Upper lobe of left lung (tissue), 6 donors: ENCODE results near the gene VWA2. TPM values are rescaled to one million over a fixed set of nuclear protein-coding genes. Genes with fewer than 3 reads are reported as not detected.

Experiments used
- ATAC-seq, 2 donors: fragments of 200-7000 bp; cut with Tn5 transposase; one replicate each; pipeline ENCODE4 v1.9.1; 2022; ENCODE audit warnings: mild to moderate bottlenecking in 2 of 2, moderate library complexity in 2 of 2; ENCODE audit not compliant: low FRiP score in 2 of 2
- DNase-seq, 2 donors: peaks; one replicate each; pipeline ENCODE4 v3.0.0-alpha.2; 2019 to 2020
- H3K27ac ChIP-seq, 4 donors: fragments of 200-600 bp; sonication (generic); one replicate each; pipeline ENCODE4 v1.5.1; 2016 to 2019
- H3K27me3 ChIP-seq, 4 donors: fragments of 200-600 bp; sonication (generic); one replicate each; pipeline ENCODE4 v1.5.1; 2017 to 2019
- H3K36me3 ChIP-seq, 4 donors: fragments of 200-600 bp; sonication (generic); one replicate each; pipeline ENCODE4 v1.5.1; 2016 to 2019
- H3K4me1 ChIP-seq, 4 donors: fragments of 200-600 bp; sonication (generic); one replicate each; pipeline ENCODE4 v1.5.1; 2018 to 2019
- H3K4me3 ChIP-seq, 4 donors: fragments of 200-600 bp; sonication (generic); one replicate each; pipeline ENCODE4 v1.5.1; 2017 to 2019; ENCODE audit warnings: mild to moderate bottlenecking in 2 of 4, moderate library complexity in 1 of 4
- H3K9me3 ChIP-seq, 4 donors: fragments of 200-600 bp; sonication (generic); one replicate each; pipeline ENCODE4 v1.5.1; 2018 to 2019
- EP300 ChIP-seq, 4 donors: sonication (generic); formaldehyde crosslinking; IDR thresholded peaks; one replicate each; pipeline ENCODE4 v1.5.1; 2017; ENCODE audit warnings: antibody characterized with exemption in 4 of 4, control low read depth in 2 of 4
- POLR2A ChIP-seq, 4 donors: fragments of 450-650 bp; IDR thresholded peaks; one replicate each; pipeline ENCODE4 v1.5.1; 2016 to 2017; ENCODE audit warnings: antibody characterized with exemption in 4 of 4, mild to moderate bottlenecking in 2 of 4
- POLR2AphosphoS5 ChIP-seq, 2 donors: sonication (generic); formaldehyde crosslinking; IDR thresholded peaks; one replicate each; pipeline ENCODE4 v1.5.1; 2017; ENCODE audit warnings: antibody characterized with exemption in 2 of 2
- WGBS, 2 donors: methylation state at CpG; one replicate each; pipeline ENCODE4 v1.1.5; 2017 to 2018; 5-methylcytosine and 5-hydroxymethylcytosine counted together
- total RNA-seq, 6 donors: library from RNA; depleted of rRNA in 4 of 6; stranded (reverse); fragments of >200 nt in 4 of 6; gene quantifications; one replicate each; pipeline versions ENCODE4 v1.1.0 to v1.2.1, GENCODE V29; 2016 to 2021
- TF ChIP-seq, protein P1 (sequence below), 6 experiments: fragments of 450-650 bp in 4 of 6; fragments of 200-600 bp in 2 of 6; sonication (generic) in 2 of 6; IDR thresholded peaks; one replicate each; pipeline ENCODE4 v1.5.1; 2016 to 2019; ENCODE audit warnings: antibody characterized with exemption in 6 of 6
- donor health status: DM: no; HTN: no; CAD: no; lungs with moderate emphysema.
- donor health status: DM: no; HTN: yes; CAD: no; lungs with severe emphysema.

VWA2 gene
- total RNA-seq, 6 donors from 2014 or later = 8.3 to 17.8 (median 12.4) TPM

- no peak for ATAC-seq
- no peak for TF ChIP-seq EP300 (IDR thresholded peaks at IDR 0.05)
- no peak for DNase-seq
Measured at GRCh38 chr10:114252092-114252491, 13.0 kb downstream of the VWA2 start.

GRCh38 chr10:114252883-114253282, 13.8 kb downstream of the VWA2 start:
- Histone ChIP-seq H3K36me3 (no peaks in the 10 kb centered on the region), H3K4me1 (peaks cover 0 to 9% (median 4%) of the 10 kb centered on the region in 4 donors), H3K27ac (no peak overlapping the region), H3K27me3 (no peaks in the 10 kb centered on the region), H3K4me3 (no peak overlapping the region), H3K9me3 (no peaks in the 10 kb centered on the region)
- ATAC-seq = no peak
- no peak for TF ChIP-seq EP300 (IDR thresholded peaks at IDR 0.05)
- no peak for TF ChIP-seq POLR2A (IDR thresholded peaks at IDR 0.05)
- TF ChIP-seq, protein P1, sequence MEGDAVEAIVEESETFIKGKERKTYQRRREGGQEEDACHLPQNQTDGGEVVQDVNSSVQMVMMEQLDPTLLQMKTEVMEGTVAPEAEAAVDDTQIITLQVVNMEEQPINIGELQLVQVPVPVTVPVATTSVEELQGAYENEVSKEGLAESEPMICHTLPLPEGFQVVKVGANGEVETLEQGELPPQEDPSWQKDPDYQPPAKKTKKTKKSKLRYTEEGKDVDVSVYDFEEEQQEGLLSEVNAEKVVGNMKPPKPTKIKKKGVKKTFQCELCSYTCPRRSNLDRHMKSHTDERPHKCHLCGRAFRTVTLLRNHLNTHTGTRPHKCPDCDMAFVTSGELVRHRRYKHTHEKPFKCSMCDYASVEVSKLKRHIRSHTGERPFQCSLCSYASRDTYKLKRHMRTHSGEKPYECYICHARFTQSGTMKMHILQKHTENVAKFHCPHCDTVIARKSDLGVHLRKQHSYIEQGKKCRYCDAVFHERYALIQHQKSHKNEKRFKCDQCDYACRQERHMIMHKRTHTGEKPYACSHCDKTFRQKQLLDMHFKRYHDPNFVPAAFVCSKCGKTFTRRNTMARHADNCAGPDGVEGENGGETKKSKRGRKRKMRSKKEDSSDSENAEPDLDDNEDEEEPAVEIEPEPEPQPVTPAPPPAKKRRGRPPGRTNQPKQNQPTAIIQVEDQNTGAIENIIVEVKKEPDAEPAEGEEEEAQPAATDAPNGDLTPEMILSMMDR (IDR thresholded peaks at IDR 0.05) = no peak
- no peak for TF ChIP-seq POLR2AphosphoS5 (IDR thresholded peaks at IDR 0.05)
- DNase-seq = no peak
- WGBS, 2 donors = 70 to 73% methylated on average over 4 of the region's 7 CpGs

More at GRCh38 chr10:114252092-114252491, 13.0 kb downstream of the VWA2 start:
- H3K4me1 ChIP-seq = peaks cover 0 to 3% (median 0%) of the 10 kb centered on the region in 4 donors
- no peaks in the 10 kb centered on the region for H3K36me3 ChIP-seq
- no peak overlapping the region for H3K4me3 ChIP-seq
- WGBS, 2 donors = 94 to 97% methylated on average over 5 of the region's 5 CpGs
- no peak overlapping the region for H3K27ac ChIP-seq
- no peaks in the 10 kb centered on the region for H3K9me3 ChIP-seq
- H3K27me3 ChIP-seq = no peaks in the 10 kb centered on the region

DNA sequence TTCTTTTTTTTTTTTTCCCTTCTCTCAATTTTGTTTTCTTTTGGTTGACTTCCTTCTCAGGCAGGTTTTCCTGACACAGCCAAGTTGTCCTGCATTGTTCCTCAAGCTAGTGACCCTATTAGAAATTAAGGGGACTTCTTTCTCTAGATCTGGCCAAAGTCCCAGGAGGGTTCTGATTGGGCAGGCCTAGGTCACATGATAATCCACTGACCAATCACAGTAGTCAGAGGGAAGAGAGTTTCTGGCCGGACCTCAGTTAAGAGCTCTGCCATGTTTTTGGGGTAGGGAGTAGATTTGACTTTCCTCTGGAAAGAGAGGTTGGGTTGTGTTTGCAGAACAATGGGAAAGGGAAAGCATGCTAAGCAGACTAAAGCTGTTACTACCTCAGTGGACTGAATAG, 16.2 kb downstream of the VWA2 start:
- H3K9me3 ChIP-seq = no peaks in the 10 kb centered on the region
- DNase-seq (no peak), ATAC-seq (no peak)
- no peak overlapping the region for H3K4me3 ChIP-seq
- peaks cover 7 to 25% (median 15%) of the 10 kb centered on the region in 4 donors for H3K4me1 ChIP-seq
- H3K27me3 ChIP-seq = no peaks in the 10 kb centered on the region
- WGBS, 2 donors = 91 to 100% methylated on average over 1 of the region's 1 CpG
- no peak overlapping the region for H3K27ac ChIP-seq
- H3K36me3 ChIP-seq = no peaks in the 10 kb centered on the region
- TF ChIP-seq, protein P1 (IDR thresholded peaks at IDR 0.05) = no peak
- TF ChIP-seq POLR2AphosphoS5 (IDR thresholded peaks at IDR 0.05) (no peak), EP300 (IDR thresholded peaks at IDR 0.05) (no peak)

DNA sequence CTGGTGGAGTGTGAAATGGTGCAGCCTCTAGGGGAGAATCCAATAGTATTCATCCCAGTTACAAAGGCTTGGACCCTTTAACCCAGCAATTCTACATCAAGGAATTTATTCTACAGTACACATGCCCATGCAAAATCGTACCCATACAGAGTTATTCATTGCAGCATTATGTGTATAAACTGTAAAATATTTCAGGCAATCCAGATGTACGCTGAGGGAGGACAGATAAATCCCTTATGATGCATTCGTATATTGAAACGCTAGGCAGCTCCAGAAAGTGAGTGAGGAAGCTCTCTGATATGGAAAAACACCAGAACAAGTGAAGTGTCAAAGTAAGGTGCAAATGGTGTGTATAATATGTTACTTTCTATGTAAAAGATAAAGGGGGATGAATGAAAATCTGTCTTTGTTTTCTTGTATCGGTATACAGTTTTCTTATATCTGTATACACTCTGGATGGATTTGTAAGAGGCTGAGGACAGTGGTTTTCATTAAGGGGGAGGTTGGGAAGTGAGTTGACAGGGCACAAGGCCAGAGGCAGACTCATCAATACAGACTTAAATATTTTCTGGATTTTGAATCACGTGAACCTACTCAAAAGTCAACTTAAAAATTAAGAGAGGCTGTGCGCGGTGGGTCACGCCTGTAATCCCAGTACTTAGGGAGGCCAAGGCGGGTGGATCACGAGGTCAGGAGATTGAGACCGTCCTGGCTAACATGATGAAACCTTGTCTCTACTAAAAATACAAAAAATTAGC, 17.1 kb downstream of the VWA2 start:
- H3K36me3 ChIP-seq = no peaks in the 10 kb centered on the region
- H3K4me1 ChIP-seq = peaks cover 16 to 35% (median 22%) of the 10 kb centered on the region in 4 donors
- TF ChIP-seq POLR2A (IDR thresholded peaks at IDR 0.05) = no peak
- TF ChIP-seq, protein P1 (IDR thresholded peaks at IDR 0.05) = no peak
- TF ChIP-seq EP300 (IDR thresholded peaks at IDR 0.05) = no peak
- no peak for TF ChIP-seq POLR2AphosphoS5 (IDR thresholded peaks at IDR 0.05)
- H3K4me3 ChIP-seq = no peak overlapping the region
- no peaks in the 10 kb centered on the region for H3K27me3 ChIP-seq
- DNase-seq (no peak), ATAC-seq (no peak)
- H3K9me3 ChIP-seq = no peaks in the 10 kb centered on the region
- H3K27ac ChIP-seq = no peak overlapping the region
- WGBS, 2 donors = 86 to 87% methylated on average over 12 of the region's 12 CpGs

- Histone ChIP-seq H3K9me3 (no peaks in the 10 kb centered on the region), H3K27ac (no peak overlapping the region), H3K4me3 (no peak overlapping the region), H3K27me3 (no peaks in the 10 kb centered on the region), H3K4me1 (peaks cover 17 to 38% (median 23%) of the 10 kb centered on the region in 4 donors), H3K36me3 (no peaks in the 10 kb centered on the region)
- ATAC-seq (no peak), DNase-seq (no peak)
- 81 to 89% methylated on average over 3 of the region's 3 CpGs for WGBS, 2 donors
- no peak for TF ChIP-seq POLR2AphosphoS5 (IDR thresholded peaks at IDR 0.05)
Measured at GRCh38 chr10:114256822-114257221, 17.8 kb downstream of the VWA2 start.

DNA sequence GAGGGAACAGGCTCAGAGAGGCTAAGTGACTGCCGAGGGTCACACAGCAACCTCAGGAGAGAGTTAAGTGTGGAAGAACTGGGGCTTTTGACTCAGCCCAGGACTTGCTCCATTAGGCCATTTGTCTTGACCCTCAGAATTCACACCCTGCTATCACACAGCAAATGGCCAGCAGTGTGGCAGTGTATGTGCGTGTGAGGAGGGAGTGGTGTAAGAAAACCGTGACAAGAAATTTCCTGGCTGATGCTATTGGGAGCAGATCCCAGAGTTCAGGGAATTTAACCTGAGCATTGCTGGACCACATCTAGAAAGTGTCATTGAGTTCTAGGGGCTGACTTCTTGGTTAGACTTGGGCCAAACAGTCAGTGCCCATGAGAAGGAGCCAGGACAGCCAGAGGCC, 18.4 kb downstream of the VWA2 start:
- Histone ChIP-seq H3K27ac (no peak overlapping the region), H3K4me1 (peaks cover 17 to 38% (median 23%) of the 10 kb centered on the region in 4 donors), H3K9me3 (no peaks in the 10 kb centered on the region), H3K27me3 (no peaks in the 10 kb centered on the region), H3K36me3 (no peaks in the 10 kb centered on the region), H3K4me3 (no peak overlapping the region)
- DNase-seq (no peak), ATAC-seq (no peak)
- TF ChIP-seq POLR2AphosphoS5 (IDR thresholded peaks at IDR 0.05) (no peak), EP300 (IDR thresholded peaks at IDR 0.05) (no peak), POLR2A (IDR thresholded peaks at IDR 0.05) (no peak)
- TF ChIP-seq, protein P1 (IDR thresholded peaks at IDR 0.05) = no peak
- WGBS, 2 donors = 52 to 64% methylated on average over 3 of the region's 3 CpGs
